K562 (cell line): ENCODE measurements around the gene FMN1. TPM values are rescaled to one million over a fixed set of nuclear protein-coding genes. Genes with fewer than 3 reads are reported as not detected.

ENCODE experiments used
- AFF4 ChIP-seq: sonication (generic); formaldehyde crosslinking; IDR thresholded peaks from 2 replicates; pipeline ENCODE4 v1.8.0; 2023; ENCODE audit warnings: mild to moderate bottlenecking, missing genetic modification reagents
- ARID4B ChIP-seq: sonication (generic); formaldehyde crosslinking; IDR thresholded peaks from 2 replicates; pipeline ENCODE4 v1.8.0; 2022; ENCODE audit warnings: mild to moderate bottlenecking, missing genetic modification reagents
- polyA plus RNA-seq, 8 experiments: library from polyadenylated mRNA; depleted of rRNA in 4 of 8; stranded (reverse) in 5 of 8; unstranded in 3 of 8; fragments of >200 nt; fragmentation: Nextera tagmentation in 2 of 8; fragmentation: Illumina TruSeq in 1 of 8; extraction: Ambion mirVana in 2 of 8; extraction: Trizol in 1 of 8; gene quantifications; 2 replicates each; pipeline versions ENCODE4 v1.2.1 to v1.2.3, GENCODE V29; 2011 to 2014; ENCODE audit warnings: inconsistent platforms in 1 of 8, missing spikeins in 1 of 8
- total RNA-seq, 7 experiments: library from RNA; depleted of rRNA in 6 of 7; stranded (reverse); fragments of >200 nt in 6 of 7; fragmentation: Illumina TruSeq in 2 of 7; extraction: Trizol in 2 of 7; gene quantifications; 2 replicates each; pipeline versions ENCODE4 v1.2.1 to v1.2.3, GENCODE V29; 2011 to 2021; ENCODE audit warnings: low replicate concordance in 1 of 7

FMN1 gene
- total and polyA plus RNA-seq, 9 of the 15 experiments (the other 6 are each of a cell fraction or from before 2014, with no cell fraction given), result 0.03 to 0.07 (median 0.04) TPM; not detected in 6

- TF ChIP-seq AFF4 (CRISPR knock-in tag) (no peak), ARID4B (no peak)
Observed at GRCh38 chr15:32828507-32829186, 365.9 kb downstream of the FMN1 start (continued).
